GM21723 (cell line): Measurements from ENCODE around the gene KLHL2.
A peak's percentile ranks its signal among the peaks of the same experiment; 100 is the strongest.

ENCODE experiments used
- ATAC-seq: cut with Tn5 transposase; IDR thresholded peaks from one replicate; pipeline ENCODE4 v1.9.1; 2021; ENCODE audit warnings: mild to moderate bottlenecking, moderate library complexity; ENCODE audit not compliant: unreplicated experiment

The KLHL2 gene

GRCh38 chr4:165286619-165287340 lies 79.4 kb downstream of the KLHL2 start:
- peak; percentile 81 for ATAC-seq

GRCh38 chr4:165288226-165288625 lies 80.9 kb downstream of the KLHL2 start:
- peak; percentile 63 for ATAC-seq

DNA sequence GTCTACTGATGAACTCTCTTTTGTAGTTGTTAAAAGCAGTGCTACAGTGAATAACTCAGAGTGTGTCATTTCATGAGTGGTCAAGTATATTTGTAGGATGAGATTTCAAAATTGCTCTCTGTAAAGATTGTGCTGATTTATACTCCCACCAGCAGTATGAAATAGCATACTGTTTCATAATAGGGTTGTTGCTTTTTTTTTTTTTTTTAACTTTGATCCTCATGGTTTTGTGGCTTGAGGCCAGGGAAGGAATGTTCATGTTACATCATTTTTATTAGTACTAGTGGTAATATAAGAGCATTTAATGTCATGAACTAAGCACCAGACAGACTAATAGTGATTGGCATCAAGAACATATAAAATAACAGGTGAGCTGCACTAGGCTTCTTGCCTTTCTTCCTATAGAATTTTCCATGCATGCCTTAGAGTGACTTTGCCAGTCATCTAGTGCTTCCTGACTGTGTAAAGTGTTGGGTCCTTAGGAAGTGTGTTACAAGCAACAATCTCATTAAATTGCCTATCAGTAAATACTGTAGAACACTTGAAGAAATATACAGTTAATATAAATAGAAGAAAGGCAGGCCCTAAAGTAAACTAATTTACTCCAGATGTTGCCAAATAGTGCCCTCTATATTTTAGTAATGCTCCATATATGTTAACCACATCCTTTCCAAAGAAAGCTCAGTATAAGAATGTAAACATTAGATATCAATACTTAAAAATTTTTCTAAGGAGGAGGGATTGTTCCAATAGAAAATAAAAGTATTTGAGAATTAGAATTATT lies 81.5 kb downstream of the KLHL2 start:
- peak; percentile 18 for ATAC-seq

DNA sequence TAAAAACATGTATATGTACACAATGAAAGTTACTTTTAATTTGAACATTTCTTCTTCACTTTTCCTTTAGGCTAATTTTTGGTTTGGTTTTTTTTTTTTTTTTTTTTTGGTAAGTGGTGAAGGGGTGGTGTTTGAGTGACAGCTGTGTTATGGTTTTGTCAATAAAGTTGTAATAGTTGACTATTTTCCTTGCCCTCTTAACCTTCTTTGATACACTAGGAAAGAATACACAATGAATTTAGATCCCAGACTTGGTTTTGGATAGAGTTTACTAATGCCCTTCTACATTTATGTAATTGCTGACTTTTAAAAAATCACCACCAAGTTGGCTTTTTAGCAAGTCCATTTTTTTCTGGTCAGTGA lies 82.0 kb downstream of the KLHL2 start:
- no peak for ATAC-seq

DNA sequence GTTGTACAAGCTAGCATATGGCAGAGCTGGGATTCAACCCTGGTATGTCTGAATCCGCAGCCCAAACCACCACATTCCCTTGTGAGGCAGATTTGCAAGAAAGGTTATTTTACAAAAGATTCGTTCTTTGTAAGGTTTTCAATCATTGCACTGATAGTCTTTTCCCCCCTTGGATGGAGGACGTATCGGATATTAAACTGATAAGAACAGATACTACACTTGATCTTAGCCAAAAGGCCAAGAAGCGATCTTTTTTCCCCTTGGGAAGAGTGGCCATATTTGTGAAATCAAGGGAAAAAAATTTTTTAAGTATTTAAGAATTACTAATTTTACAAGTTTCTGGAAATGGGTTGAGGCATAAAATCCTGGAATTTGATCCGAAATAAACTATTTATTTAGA lies 85.7 kb downstream of the KLHL2 start:
- ATAC-seq, result no peak

- ATAC-seq, result no peak
These were observed 86.7 kb downstream of the KLHL2 start for GRCh38 chr4:165293927-165294649.

DNA sequence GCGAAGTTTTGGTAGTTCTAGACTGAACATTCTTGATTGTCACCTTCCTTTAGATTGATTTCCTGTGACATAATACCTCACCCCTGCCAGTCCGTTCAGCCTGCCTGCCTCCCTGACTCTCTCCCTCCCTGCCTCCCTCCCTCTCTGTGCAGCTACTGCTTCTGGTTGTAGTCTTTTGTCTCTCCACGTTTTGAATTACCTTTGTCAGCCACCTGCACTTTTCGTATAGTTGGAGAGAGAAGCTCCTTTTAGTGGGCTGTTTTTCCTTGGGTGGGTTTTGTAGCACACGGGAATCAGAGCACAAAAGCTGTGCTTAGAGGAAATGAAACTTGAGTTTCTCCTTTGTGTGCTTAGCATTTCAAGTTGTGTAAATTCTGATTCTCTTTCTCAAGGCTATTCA lies 87.5 kb downstream of the KLHL2 start:
- peak; percentile 95 for ATAC-seq

DNA sequence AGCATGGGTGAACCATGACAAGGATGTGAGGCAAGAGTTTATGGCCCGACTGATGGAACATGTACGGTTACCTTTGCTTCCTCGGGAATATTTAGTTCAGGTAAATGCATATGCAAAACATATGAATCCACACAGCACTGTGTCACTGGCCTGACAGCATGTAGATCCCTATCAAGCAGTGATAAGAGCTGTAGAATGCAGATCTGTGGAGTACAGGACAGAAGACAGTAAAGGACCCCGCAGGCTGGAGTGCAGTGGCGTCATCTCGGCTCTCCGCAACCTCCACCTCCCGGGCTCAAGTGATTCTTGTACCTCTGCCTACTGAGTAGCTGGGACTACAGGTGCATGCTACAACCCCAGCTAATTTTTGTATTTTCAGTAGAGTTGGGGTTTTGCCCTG lies 90.3 kb downstream of the KLHL2 start:
- ATAC-seq, result no peak

DNA sequence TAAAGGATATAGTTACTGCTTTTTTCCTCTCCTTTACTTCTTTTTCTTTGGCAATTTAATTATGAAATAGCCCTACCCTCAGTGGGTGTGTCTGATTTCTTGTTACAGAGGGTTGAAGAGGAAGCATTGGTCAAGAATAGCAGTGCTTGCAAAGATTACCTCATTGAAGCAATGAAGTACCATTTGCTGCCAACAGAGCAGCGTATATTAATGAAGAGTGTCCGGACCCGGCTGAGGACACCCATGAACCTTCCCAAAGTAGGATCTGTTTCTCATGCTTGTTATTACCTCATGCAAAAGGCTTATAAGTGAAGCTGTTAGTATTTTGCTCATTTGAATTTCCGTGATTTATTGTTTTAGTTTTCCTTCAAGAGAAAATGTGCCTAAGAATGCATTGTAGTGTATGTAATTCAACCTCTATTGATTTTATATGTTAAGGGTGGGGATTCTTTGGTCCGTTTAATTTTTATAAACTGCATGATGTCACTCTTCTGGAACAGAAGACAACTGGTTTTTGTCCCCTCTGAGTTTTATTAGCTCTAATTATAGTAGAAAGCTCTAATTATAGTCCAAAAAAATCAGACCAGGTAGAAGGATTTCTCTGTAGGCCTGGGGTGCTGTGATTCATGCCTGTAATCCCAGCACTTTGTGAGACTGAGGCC lies 92.2 kb downstream of the KLHL2 start:
- ATAC-seq, result no peak

DNA sequence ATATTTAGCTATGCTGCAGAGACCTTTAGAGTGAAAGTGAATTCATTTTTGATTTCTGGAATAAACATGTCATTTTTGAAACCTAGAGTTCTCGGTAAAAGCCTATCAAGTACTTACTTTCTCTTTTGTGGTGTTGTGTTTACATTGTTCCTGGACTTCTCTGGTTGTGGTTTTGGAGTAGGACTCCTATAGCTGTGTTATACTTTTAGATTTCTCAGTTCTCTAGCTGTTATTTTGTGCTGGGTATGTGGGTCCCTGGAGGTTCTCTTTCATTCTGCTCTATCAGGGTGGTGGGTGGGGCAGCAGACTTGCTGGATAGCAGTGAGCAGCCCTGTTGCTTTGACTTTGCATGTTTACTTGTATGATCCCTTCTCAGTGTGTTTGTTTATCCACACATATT lies 94.5 kb downstream of the KLHL2 start:
- peak; percentile 84 for ATAC-seq

GRCh38 chr4:165302658-165303057 lies 95.3 kb downstream of the KLHL2 start:
- ATAC-seq, result no peak

- ATAC-seq, result no peak
These were observed 100.8 kb downstream of the KLHL2 start for GRCh38 chr4:165308166-165308565.

DNA sequence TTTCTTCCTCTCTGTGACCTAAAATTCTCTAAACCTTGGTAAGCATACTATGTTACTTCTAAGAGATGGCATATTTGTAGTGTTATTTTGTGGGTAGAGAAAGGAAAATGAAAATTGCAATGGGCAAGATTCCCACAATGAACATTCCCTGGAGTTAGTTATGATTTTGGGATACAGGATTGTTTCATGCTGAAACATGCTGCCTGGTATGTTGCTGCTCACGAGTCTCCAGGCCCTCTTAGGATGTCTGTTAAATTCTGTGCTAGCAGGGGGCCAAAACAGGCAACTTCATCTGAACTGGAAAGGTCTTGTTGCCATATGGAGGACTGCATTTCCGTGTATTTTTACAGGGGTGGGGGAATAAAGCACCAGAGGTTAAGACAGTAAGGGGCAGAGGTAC lies 101.2 kb downstream of the KLHL2 start:
- no peak for ATAC-seq

GRCh38 chr4:165309456-165309855 lies 102.1 kb downstream of the KLHL2 start:
- ATAC-seq, result no peak

- no peak for ATAC-seq
These were observed 105.1 kb downstream of the KLHL2 start for GRCh38 chr4:165312506-165312905.

DNA sequence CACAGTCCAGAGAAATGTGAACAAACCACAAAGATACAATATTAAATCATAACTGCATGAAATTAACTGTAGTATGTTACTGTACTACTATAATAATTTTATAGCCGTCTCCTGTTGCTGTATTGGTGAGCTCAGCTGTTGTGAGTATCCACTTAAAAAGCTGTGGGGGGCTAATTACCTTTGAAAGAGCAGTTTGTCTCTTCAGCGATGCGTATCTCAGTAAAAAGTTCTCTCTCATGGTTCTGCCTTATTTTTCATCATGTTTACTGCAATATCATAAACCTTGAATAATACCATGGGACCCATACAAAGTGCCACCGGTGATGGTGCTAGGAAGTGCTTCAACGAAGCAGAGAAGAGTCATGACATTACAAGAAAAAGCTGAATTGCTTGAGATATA lies 111.7 kb downstream of the KLHL2 start:
- ATAC-seq, result no peak

DNA sequence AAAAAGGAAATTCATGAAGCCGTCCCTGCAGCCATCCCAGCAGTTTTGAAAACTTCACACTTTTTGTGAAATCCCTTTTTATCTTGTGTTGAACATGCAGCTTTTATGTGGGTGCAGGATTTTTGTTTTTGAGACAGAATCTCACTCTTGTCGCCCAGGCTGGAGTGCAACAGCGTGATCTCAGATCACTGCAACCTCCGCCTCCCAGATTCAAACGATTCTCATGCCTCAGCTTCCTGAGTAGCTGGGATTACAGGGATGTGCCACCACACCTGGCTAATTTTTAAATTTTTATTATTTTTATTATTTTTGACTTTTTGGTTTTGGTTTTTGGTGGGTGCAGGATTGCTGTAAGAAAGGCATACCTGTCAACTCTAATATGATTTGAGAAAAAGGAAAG lies 112.1 kb downstream of the KLHL2 start:
- ATAC-seq, result no peak

DNA sequence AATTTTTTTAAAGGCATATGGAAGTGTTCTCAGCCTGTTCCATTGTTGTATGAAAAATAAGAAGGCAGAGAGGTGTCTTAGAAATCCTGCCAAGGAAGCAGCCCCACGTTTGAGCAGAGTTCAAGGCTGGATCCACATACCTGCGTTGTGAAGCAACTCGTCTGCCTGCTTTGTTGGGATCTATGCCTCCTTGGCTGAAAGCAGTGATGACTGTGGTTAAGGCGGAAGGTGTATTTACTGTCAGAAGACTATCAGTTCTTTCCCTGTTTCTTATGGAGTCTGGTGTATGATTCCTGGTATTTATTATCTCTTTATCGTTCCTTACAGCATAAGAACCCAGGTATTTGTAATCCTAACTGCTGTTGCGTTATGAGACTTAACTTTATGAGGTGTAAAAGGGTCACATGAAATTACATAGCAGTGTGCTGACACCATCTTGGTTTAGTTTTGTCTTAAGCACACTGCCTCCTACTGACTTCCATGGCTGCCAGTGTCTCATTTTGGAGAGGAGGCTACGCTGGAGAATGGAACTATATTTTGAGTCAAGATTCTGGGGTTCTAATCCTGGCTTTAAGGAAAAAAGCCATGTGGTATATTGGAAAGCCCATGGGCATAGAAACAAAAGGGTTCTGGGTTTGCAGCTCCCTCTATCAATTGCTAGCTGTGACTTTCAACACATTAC lies 117.0 kb downstream of the KLHL2 start:
- no peak for ATAC-seq

DNA sequence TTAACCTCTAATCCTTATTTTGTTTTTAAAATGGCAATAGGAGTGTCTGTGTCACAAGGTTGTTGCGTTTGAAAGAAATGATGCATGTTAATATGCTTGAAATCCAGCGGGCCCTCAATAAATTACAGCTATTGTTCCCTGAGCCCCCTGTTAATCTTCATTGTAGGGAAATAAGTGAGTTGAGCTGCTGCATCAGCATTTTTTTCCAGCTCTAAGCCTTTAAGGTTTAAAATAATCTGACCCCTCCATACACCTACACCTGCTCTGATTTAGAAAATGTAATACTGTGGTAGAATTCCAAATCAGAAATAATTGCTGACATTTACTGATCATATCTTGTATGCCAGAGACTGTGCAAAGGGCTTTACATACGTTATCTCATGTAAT lies 117.5 kb downstream of the KLHL2 start:
- ATAC-seq, result no peak

DNA sequence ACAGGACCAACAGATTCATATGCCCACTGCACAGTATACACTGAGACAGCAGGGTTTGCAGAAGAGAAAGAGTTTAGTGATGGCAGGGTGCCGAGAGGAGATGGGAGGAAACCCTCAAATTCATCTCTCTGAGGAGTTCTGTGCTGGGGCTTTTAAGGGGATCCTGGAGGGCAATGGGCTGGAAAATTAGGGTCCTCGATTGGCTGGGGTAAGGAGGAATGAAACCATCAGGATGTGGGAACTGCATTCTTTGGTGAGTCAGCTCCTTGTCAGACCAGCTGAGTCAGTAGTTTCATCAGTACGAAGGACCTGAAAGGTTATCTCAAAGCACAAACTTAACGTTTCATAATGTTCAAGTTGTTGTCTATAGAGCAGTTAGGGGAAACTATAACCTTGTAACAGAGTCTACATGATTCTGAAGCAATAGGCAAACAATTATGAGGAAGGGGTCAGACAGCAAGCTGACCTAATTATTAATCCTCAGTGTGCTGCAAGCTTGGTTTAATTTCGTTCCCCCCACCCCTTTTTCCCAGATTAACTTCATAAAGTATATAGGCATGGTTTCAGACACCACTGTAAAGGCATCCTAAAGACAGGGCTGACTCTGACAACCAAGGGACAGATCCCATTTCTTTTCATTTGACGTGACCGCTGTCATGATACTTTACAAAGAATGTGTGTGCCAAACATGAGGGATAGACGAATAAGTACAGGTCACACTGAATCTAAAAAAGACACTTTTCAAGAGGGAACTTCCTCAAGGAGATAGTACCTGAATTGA lies 118.6 kb downstream of the KLHL2 start:
- ATAC-seq, result no peak
